Stimulated activated CD4-positive, alpha-beta T cell treated with anti-CD3 and anti-CD28 coated beads, TNF-alpha, amount 100 ng/mL, for 48 hours (primary cell): ENCODE results near the gene RREB1.

Source experiments
- DNase-seq, 3 donors: peaks; one replicate each; pipeline ENCODE4 v3.0.0-alpha.2; 2020; ENCODE audit warnings: low read depth in 3 of 3

RREB1 gene

DNA sequence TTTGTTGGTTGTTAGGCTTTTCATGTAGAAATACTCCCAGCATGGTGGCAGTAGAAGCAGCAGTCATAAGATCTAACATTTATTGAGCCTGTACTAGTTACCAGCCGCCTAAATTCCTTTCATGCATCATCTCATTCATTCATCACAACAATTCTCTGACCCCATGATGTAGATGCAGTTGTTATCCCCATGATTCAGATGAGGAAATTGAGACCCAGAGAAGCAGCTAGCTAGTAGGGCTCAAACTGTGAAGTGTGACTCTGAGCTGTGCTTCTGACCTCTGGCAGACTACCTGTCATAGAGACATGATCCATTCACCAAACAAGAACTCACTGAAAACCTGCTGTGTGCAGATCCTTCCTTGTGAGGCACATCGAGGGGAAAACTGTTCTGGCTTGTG, 16.9 kb downstream of the RREB1 start:
- DNase-seq, result no peak

DNA sequence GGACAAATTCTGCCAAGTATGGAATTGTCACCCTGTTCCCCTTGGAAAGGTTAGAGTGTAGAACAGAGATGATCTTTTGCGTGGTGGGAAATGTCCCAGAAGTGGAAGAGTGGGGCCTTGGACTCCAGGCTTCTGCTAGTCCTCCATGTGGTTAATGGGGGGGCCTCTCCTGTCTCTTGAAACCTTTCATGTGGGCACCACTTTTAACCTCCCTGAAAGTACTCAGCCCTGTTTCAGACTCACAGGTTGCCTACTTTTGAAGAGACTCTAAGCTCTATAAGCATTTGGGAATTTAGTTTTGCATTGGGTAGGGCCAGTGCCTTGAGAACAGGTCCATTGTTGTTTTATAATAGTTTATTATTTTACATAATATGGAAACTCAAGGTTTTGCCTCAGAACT, 17.5 kb downstream of the RREB1 start:
- DNase-seq, result no peak

DNA sequence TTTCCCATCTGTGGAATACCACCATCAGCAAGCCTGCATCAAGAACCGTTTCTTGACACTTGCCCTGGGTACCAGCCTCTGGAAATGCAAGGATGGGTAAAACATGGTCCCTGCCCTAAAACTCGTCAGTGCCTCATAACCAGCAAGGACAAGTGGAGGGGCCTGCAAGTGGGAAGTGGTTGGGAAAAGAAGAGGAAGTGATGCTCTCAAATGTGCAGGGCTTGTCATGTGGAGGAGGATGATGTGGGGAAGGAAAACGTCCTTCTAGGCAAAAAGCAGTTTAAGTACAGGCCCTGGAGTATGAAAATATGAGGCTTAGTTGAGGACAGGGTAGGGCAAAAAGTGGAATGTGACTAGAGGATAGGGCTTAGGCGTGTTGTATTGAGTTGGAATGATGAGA, 19.0 kb downstream of the RREB1 start:
- DNase-seq, result no peak

DNA sequence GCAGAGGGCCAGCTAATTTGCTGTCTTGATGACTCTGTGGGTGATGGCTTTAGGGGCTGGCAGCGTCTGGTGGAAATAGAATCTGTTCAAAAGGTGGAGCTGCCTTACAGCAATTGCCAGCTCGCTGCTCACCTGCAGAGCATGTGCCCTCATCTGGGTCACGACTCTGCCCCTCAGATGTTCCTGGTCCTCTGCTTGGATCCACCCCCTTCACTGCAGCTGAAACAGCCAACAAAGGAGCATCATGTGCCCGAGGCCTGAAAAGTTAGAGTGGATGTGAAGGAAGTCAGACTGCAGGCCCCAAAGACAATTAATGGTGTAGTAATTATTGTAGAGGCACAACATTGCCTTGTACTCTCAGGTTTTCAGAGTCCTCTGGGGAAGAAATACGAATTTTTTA, 19.9 kb downstream of the RREB1 start:
- DNase-seq, result no peak

DNA sequence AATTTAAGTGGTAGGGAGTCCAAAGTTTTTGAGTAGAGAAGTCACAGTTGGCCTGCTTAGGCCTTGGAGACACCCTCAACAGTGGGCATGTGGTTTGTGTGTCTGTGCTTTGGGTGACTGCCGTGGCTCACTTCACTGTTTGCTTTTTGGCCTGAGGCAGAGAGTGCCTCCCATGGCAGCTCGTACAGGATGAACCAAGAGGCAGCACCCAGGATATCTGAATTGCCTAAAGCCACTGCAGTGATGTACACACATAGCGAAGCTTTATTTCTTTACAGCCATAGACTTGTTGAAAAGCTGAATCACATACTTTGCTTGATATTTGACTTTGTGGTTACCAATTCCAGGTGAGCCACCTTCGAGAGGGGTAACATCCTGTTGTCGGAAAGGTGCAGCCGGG, 21.6 kb downstream of the RREB1 start:
- no peak for DNase-seq

DNA sequence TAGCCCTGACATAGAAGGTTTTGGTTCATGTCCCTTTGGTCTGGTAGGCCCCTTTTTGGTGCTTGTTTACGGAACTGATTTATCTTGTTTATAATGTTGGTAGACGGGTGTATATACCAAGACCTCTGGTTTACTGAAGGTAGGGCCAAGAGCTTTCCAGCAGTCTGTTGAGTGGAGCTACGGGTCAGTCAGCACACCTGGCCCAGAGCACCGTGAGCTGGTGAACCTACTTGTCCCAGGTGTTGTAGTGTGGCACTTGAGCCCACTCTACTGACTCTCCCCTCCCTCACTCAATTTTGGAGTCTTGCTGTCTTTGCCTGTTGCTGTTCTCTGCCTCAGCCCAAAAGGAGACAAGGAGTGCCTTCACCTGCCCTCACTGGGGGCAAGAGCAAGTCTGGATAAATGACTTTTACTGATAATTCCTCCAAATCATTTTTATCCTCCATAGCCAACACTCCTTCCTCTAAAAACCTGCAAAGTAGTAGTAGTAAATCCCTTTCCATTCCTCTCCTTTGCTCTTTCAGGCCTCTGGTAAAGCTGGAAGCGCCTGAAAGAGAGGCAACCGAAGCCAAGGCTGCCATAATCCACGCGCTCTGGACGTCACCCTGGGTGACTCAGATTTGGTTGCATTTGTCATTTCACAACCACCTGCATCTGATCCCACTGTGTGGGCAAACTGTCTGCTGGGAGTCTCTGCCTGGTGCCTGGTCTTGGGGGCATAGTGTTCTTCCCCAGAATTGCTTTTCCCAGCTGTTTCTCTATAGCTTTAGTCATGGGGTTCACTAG, 22.2 kb downstream of the RREB1 start:
- DNase-seq, result no peak

DNA sequence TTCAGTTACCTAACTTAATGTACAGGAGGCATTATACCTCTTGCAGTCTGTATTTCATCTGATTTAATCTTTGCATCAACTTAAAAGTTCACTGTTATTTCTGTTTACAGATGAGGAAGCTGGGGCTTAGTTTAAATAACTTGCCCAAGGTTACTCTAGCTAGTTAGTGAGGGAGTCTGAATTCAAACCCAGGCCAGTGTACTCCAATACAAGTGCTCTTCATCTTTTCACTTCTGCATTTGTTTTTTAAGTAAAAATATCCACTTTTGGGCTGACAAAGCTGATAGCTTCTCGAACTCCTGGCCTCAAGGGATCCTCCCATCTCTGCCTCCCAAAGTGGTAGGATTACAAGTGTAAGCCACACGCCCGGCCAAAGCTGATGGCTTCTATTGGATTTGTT, 23.6 kb downstream of the RREB1 start:
- no peak for DNase-seq

DNA sequence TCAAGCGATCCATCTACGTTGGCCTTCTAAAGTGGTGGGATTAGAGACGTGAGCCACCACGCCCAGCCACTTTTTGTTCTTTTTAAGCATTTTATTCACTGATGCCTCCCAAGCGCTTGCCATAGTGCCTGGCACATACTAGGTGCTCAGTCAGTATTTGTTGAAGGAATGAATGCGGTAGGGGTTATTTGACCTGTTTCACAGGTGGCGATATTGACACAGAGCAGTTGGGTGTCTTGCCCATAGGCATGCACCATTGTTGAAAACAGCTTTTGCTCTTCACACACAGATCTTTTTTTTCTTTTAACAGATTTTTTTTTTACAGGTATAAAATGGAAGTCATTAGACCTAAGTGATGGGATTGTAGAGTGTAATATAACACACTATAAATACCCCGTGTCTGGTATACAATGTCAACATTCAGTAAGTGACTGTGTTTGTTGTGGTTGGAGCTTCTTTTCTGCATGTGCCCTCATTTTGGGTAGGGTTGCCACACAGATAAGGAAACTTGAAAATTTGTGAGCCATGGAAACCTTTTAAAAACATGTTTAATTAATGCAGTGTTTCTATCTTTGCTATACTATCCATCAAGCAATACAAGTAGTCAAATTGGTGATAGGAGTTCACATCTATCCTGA, 24.8 kb downstream of the RREB1 start:
- no peak for DNase-seq

DNA sequence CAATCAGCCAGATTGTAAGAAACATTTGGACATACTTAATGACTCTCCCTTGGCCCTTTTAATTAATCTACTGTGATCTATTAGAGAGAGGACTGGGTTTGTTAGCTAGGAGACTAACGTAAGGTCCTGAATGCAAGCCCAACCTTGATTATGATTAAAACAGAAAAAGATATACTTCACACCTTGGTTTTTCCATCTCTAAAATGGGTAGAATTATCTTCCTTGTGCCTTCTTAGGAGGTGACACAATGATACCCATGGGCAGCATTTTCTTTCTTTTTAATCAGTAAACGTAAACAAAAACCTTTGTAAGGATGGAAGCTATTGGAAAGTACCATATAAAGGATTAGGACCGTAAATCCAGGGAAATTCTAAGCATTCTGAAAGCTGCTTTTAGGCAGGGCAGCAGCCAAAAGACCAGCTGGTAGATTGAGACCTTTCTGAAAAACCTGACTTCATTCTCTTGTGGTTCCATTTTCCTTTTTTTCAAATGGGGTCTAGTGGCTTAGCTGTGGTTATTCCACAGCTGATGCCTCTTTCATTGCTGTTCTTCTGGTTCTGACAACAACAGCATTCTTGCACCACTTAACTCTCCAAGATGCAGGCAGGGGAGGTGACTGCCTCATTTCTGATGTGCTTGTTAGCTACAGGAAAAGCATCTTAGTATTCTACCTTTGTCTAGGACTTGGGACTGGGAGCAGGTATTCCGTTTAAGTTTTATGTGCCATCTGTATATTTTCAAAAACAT, 27.4 kb downstream of the RREB1 start:
- no peak for DNase-seq

DNA sequence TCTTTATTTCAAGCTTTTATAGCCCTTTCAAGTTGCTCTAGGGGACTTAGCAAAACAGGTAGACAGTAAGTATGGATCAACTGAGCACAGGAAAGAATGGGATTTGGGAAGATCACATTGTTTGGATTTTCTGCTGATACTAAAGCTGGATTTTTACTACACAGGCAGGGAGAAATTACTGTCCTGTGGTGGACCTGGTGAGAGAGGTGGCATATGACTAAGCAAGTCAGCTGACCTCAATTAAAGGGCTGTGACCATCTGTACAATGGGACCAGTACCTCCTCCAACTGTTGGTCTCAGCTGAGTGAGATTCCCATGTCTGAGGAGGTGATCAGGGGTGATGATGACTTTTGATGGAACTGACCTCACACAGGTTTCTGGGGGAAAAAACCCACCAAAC, 28.0 kb downstream of the RREB1 start:
- DNase-seq, result no peak

DNA sequence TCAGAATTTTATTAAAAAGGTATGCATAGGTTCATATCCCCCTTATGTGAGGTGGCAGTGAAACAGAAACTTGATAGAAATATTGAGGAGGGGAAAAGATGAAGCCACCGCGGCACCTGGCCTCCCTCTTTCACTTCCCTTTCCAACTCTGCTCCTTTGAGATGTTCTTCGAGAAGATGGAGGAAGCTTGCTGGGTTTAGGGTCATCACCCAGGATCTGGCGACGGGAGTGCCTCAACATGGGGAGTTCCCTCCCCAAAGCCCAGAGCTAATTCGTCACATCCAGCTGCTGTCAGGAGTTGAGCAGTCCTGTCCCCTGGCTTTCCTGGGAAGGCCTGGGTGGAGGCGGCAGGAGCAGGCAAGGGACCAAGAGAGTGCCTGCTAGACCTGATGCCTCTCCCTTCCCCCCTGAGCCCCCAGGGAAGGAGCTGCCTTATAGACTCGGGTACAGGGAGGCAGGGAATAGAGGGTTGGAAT, 29.1 kb downstream of the RREB1 start:
- DNase-seq, result no peak

DNA sequence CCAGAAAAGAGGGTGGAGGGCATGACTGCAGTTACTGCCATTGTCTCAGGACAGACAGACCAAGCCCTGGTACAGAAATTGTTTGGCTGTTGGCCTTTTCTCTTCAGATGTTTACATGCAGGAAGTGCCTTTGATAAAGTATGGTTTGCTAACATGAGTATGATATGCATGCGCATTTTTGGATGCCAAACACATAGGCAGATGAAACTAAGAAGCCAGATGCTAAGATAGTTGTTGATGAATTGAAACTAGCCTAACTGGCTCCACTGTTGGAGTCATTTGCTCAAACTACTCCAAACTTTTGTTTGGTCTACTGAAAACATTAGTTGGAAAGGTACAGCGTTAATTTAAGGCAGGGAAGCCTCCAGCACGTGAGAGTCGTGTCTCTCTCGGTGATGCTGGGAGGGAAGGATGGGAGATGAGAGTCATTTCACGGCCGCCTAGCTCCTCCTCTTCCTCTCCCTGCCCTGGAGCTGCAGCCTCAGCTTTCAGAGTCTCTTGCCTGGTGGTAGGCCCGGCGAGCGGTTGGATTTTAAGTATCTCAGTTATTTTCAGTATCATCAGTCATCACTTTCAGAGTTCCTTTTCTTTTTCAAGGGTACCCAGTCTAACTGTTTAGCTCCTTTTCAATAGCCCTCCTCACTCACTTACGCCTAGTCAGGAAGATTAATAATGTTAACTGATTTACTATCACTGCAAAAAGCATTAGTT, 29.7 kb downstream of the RREB1 start:
- peak; percentile 43 to 68 (median 61) for DNase-seq

DNA sequence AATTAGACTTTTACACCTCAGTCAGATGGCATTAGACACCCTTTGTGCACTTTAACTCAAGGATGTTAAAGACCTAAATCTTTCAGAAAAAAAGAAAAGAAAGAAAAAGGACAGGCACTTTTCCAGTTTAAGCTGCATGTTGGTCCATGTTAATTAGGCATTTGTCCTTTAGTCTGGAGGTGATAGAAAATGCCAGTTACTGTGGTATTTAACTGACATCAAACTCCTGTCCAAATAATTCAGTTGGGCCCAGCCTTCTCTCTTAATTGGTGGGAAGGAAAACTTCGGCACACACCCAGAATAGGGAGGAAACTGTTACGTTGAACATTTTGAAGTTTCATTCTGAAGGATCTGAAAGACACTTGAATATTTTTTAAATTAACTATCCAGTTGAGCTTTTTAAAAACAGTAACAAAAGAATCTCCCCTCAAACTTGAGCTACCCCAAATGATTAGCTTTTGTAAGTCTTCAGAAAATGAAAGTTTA, 30.3 kb downstream of the RREB1 start:
- DNase-seq, result no peak

DNA sequence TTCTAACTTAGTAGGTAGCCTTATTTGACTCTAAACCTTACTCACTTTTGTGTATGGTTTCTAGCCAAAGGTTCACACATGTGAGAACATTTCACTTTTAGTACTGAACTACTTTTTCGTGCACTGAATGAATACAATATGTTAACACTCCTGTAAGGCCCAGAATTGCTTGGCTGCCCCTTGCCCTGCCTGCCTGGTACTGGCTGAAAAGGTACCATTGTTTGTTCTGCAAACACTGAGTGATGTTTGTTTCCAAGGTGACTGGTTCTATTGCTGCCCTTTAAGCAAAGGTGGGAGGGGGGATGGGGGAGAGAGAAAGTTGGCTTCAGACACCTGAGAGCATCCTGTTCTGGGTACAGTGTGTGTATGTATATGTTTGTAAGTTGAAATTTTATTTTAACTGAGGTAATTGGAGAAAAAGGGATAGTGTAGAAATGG, 31.2 kb downstream of the RREB1 start:
- DNase-seq, result no peak

DNA sequence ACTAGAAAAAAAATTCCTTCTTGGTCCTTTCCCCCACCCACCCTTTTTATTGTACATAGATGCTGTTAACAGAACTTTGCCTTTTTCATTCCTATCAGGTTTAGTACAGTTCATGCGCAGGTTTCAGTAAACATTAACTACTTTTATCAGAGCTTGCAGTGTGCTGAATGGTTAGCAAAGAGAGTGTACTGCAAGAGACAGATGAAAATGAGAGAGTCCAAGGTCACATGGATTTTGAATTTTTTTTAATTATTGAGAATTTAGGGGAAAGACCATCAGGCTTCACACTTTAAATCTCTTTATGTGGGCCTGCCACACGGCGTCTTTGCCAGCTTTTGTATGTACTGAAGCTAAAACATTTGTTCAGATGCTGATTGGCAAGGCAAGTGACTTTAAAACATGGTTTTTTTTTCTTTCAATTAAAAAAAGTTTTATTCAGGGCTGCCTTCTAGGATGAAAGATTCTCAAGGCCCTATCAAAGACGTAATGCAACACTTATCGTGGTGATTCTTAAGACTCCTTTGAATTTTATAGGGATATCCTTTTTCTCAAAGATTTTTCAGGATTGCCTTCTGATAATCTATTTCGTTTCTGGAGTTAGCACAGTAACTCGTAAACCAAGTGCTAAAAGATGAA, 32.2 kb downstream of the RREB1 start:
- no peak for DNase-seq

DNA sequence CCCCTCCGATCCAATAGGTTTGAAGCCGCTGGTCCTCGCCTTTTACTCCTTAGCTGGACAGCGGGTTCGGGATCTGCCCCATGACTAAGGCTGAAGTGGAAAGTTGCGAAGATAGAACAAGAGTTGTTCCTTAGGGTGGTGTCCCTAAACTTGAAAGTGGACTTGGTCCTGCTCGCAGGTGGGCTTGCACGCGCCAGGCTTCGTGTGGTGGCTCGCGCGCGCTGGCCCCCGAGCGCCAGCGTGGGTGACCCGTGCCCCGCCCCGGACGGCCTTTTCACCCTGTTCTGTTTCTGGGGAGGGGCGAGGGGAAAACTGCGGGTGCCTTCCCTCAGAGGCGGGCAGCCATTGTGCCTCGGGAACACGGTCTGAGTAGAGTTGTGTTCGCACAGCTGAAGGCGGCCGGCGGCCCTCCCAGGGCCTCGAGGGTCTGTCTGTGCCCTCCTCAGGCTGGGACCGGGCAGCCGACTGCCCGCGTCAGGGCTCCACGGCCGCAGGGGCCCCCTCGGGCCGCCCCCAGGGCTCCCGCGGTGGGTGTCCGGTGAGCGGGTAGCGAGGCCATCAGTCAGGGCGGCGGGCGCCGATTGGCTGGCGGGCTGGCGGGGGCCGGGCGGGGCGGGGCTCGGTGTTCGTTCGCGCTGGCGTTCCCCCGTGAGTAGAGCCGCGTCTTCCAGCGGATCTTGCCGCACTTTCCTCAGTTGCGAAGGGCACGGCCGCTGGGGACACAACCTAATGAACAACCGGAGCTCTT, 33.0 kb downstream of the RREB1 start:
- peak; percentile 64 to 82 (median 76) for DNase-seq

DNA sequence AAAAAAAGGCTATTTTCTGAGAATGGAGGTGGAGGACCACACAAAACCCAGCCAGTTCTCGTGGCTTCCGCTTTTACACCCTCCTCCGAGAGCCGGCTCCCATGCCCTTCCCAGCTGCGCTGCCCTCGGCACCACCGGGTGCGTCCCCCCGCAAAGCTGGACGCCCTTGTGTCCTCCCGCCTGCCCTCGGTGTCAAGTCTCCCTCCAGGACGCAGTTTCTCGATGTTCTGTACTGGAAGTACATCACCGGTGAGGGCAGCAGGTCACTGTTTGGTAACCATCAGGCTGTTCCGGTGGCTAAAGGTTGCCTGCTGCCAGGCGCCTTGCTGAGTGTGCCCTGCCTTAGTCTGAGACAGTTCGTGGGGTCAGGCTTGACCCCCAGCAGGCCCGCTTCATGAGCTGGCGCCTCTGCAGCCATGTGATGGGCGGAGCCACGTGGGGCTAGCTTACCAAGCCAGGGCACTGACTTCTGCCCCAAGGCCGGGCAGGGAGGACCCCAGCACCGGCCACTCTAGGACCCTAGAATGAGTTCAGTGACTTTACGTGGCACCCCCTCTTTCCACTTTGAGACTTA, 34.6 kb downstream of the RREB1 start:
- no peak for DNase-seq

DNA sequence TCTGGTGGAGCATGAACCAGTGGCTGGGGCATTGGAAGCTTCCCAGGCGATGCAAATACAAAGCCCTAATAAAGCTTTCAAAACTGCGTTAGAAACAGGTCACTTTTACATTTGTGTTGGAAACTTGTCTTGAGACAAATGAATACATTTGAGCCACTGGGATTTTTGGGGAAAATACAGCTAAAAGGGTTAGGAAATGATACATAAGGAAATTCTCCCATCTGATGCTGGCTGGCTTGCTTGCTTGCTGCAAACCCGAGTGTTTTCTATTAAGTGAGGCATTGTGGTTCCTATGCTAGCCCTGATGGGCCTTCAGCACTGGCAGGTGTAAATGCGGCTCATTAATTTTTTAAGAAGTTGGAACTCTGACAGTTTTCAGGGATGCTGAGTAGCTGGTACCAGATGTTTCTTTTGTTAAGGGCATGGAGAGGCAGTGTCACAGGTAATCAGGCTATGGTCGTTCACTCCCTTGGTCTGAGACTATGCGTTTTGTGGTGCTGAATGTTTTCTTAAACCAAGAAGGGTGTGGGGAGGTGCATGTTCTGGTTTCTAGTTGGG, 35.2 kb downstream of the RREB1 start:
- no peak for DNase-seq

DNA sequence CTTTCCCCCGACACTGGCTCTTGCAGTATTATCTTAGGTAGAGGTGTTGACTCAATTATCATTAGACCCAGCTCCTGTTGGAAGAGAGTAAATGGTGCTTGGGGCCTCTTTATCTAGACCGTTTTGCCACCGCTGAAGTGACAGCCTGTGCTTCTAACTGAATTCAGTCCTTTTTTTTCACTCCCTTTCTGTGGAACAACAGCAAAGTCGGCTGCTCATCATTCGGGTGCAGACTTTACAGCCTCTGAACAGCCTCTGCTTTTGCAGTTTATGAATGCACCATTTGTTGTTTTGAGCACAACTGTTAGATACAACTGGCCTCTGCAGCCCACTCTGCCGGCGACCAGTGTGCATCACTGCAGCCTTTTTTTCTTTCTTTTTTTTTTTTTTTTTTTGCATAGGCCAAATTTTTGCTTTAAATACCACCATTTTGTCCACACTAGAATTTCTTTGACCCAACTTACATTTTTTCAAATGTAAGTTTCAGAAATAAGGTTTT, 35.8 kb downstream of the RREB1 start:
- no peak for DNase-seq
